HG02759 (cell line): ENCODE data around the gene CD248.

Experiments used
- ATAC-seq: cut with Tn5 transposase; IDR thresholded peaks from one replicate; pipeline ENCODE4 v1.9.1; 2021; ENCODE audit warnings: mild to moderate bottlenecking, moderate library complexity; ENCODE audit not compliant: unreplicated experiment

The CD248 gene

DNA sequence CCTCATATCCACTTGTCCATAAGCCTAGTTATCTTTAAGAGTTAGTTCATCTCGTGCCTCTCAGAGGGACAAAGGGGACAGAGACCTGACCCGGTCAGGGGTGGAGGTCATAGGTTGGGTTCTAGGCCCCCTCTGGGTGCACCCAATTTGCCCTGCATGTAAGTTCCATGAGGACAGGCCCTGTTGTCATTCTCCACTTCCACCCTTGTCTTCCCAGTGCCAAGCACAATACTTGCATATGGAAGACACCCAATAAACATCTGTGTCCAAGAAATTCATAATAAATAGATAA lies 26.6 kb downstream of the CD248 start:
- ATAC-seq = no peak

DNA sequence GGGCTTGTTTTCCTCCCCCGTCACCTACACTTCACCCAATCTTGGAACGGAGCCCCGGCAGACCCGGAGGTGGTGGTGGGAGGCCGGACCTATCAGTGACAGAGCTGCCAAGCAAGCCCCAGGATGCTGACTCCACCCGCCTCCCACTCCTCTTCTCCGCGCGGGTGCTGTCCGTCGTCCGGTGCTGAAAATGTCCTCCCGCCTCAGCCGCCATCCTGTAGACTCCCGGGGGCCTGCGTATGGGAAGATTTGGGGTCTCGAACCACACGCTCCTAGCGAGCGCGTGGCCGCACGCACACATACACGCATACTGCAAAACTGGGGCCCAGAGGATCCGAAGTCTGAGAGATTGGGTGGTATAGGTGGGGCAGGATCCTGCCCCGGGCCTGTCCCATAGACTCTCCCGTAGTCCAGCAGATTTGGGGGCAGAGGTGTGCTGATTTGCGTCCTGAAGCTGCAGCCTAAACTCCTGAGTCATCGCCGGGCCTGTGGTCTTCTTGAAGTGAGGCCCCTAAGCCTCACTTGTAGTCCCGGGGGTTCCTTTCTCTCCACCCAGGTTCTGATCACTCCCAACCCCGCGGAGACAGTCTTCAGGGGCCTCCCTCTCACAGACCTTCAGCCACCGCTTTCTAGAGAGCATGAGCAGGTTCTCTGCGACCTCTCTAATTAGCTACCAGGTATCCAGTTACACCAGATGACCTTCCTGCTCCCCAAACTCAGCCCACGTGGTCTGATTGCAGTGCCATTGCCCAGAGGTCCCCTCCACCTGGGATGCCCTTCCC lies 27.1 kb downstream of the CD248 start:
- ATAC-seq = peak; percentile 47

- peak; percentile 92 for ATAC-seq
Observed at GRCh38 chr11:66288671-66289547, 27.9 kb downstream of the CD248 start, which contains the start of gene YIF1A. Gene YIF1A (minus strand): TSS chr11:66289143. CDS start chr11:66288985, 158 bp downstream.

DNA sequence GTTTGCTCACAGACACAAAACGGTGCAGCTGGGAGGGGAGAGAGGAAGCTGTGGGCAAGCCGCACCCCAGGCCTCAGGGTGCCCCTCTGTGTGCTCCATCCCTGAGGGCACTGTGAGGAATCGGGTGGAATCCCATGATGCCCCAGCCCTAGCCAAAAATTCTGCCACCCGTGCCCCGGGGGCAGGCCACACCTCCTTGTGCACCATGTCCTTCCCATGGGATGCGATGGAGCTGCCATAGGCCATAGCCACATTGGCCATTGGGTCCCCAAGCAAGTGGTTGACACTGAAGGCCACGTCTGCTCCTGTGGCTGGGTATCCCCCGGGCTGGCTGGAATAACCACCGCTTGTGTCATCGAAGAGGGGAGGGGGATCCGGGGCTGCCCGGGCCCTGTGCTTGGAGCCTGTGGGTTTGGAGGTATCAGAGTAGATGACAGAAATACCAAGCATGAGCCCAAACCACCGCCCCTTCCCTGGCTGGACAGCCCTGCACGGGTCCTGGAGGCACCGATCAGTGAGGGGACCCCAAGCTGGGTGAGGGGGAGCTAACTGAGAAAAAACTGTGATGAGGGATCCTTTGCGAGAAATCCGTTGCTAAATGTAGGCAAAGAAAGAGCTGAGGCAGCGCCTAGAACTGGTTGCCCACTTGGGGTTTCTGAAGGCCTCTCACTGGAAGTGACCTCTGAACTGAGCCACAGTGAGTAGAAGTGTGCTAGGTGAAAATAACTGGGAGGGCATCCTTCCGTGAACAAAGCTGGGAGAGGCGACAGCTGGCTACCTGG lies 28.8 kb downstream of the CD248 start:
- no peak for ATAC-seq

DNA sequence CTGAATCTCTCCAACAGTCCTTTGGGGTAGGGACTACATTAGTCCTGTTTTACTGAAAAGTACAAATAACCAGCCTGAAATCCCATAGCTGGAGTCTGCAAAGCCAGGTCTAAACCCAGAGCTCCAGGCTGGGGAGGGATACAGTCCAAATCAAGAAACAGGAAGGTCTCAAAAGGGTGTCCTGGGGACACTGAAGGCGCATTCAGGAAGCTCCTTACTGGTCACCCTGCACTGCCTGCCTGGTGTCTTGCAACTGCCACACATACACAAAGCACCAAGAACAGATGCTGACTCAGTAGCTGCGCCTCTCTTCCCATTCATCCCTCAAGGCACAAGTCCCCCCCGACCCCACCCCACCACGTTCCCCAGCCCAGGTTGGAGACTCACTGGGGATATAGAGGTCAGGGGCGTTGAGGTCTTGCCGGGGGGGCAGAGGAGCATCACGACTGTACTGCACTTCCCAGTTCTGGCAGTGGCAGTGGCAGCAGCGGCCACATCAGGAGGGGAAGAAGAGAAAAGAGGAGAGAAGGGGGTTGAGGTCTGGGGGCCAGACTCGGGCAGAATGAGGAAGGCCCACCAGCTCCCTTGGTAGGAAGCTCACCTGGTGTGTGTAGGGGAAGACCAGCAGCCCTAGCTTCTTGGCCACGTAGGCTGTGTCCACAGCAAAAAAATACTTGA lies 29.5 kb downstream of the CD248 start:
- ATAC-seq = no peak

DNA sequence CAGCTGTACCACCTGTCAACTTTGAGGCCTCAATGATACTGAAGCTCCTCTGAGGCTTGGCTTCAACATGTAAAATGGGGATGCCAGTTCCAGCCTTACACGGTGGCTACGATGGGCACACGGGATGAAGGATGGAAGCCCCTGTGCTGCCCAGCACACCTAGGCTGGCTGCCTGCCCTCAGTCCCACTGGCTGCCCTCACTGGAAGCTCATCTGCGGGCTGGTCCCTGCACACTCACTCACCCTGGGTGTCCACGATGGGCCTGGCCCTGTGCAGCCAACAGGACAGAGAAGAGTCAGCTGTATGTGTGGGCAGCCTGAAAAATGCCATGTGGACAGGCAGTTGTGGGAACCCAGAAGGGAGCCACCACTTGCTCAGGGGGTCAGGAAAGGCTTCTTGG lies 30.1 kb downstream of the CD248 start:
- no peak for ATAC-seq

GRCh38 chr11:66285250-66285947 lies 31.4 kb downstream of the CD248 start:
- ATAC-seq = no peak

DNA sequence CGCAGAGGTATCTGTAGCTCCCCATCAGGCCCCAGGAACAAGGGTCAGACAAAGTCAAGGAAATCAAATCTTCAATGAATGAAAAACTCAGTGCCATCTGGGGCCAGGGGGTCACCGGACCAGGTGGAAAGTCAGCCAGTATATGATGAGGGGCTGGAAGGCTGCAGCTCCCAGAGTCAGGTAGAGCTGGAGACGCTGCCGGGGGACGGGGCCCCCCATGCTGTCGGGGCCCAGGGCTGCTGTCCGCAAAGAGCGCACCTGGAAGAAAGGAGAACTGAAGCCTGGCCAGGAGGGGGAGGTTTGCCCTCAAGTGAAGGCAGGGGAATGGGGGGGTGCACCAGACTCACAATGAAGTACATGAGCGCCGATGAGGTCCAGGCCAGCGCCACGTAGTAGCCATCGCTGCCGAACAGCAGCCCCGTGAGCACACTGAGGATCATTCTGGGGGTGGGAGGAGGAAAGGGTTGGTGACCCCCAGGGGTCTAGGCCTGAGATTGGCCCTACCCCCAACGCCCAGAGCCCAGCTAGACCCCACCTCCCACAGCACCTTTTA lies 32.2 kb downstream of the CD248 start:
- ATAC-seq = no peak

DNA sequence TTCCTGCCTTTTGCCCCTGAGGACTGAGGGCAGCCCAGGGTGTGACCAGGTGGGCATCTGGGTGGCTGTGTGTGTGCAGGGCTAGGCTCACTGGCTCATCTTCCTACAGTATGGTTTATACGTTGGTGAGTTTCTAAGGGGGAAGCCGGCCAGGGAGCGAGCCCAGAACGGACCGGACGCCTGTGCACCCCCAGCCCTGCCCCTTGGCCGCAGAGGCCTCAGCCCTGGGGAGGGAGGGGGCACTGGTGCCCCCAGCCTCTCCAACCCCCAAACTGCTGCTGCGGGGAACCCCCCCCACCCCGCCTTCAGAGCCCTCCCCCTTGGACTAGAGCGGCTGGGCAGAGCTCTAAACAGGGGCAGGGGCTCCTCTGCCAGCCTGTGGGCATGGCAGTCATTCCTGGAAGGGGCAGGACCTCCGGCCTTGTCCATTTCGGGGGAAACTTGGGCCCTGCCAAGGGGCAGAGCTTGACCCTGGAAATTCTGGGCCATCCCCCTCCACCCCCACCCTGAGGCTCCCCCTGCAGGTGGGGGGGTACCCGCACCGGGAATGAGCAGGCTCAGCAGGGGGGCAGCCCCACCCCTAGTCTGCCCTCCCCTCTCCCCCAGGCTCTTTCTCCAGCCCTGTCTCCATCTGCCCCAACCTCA lies 33.3 kb downstream of the CD248 start:
- no peak for ATAC-seq

GRCh38 chr11:66282468-66283455 lies 34.1 kb downstream of the CD248 start:
- ATAC-seq = peak; percentile 88

DNA sequence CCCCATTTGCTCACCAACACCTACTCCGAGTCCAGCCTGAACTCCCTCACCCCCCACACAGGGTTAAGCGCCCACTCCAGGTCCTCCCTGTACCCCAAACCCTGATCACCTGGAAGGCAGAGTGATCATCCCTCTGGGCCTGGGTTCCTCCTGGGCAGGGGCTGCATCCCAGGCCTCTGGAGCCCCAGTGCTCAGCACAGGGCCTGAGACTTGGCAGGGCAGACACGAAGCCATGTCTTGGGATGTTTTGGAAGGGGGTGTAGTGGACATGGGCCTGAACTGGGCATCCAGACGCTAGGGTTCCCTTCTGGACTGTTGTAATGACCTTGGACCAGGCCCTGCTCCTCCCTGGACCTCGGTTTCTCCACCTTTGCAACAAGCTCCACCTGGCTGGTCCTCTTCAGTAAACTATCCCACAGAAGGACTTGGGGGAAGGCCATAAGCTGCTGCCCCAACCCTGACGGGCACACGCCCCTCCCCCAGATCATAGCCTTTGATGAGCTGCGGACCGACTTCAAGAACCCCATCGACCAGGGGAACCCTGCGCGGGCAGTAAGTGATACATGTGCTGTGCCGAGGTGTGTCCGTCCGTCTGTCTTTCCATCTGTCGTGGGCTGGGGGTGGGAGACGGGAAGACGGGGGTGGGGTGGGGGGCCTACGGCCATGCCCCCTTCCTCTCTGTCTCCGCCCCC lies 34.9 kb downstream of the CD248 start:
- peak; percentile 14 for ATAC-seq

GRCh38 chr11:66281001-66281400 lies 35.8 kb downstream of the CD248 start:
- no peak for ATAC-seq

- no peak for ATAC-seq
Observed at GRCh38 chr11:66280428-66280827, 36.4 kb downstream of the CD248 start.

DNA sequence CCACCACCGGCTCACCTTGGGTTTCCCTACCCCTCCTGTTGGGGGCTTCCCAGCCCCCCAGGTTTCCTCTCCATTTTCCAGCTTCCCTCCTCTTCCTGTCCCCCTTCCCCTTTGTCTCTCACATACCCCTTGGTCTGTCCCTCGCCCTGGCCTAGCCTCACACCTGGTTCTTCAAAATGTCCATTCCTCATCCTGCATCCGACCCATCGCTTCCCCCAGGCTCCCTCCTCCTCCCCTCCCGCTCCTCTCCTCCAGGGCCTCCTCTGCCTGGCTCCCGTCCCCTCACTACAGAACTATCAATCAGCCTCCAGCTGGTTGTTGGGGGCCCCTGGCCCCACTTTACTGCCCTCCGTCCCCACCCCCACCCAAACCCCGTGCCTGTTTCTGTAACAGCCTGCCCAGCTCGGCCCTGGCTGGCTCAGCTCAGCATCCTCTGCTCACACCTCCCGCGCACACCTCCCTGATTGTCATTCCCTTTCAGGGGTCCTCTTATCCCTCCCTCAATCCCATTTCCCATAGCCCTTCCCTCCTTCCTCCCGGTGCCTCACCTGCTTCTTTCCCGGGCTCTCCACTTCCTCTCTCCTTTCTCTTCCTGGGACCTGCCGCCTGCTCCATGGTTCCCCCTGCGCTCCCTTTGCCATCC lies 37.6 kb downstream of the CD248 start:
- ATAC-seq = no peak

GRCh38 chr11:66278363-66279091 lies 38.3 kb downstream of the CD248 start:
- ATAC-seq = no peak
